Astrocyte of the cerebellum (primary cell): Measurements from ENCODE around the gene ABTB2.

Experiments
- DNase-seq: peaks from one replicate; pipeline ENCODE4 v3.0.0-alpha.2; 2011; ENCODE audit warnings: low read depth
- H3K4me3 ChIP-seq: 2 replicates; pipeline ENCODE4 v1.5.1; 2011; ENCODE audit warnings: mild to moderate bottlenecking, low read depth, low read length, moderate library complexity
- in situ Hi-C: cut with HindIII; loops from 2 replicates; pipeline ENCODE4 v1.10.0; 2017; ENCODE audit warnings: low sequenced_read_pairs
- TF ChIP-seq, protein P1 (sequence below): IDR thresholded peaks from 2 replicates; pipeline ENCODE4 v1.5.1; 2012; ENCODE audit warnings: low read length, low read depth, moderate library complexity, mild to moderate bottlenecking; ENCODE audit errors: missing control alignments

The ABTB2 gene

DNA sequence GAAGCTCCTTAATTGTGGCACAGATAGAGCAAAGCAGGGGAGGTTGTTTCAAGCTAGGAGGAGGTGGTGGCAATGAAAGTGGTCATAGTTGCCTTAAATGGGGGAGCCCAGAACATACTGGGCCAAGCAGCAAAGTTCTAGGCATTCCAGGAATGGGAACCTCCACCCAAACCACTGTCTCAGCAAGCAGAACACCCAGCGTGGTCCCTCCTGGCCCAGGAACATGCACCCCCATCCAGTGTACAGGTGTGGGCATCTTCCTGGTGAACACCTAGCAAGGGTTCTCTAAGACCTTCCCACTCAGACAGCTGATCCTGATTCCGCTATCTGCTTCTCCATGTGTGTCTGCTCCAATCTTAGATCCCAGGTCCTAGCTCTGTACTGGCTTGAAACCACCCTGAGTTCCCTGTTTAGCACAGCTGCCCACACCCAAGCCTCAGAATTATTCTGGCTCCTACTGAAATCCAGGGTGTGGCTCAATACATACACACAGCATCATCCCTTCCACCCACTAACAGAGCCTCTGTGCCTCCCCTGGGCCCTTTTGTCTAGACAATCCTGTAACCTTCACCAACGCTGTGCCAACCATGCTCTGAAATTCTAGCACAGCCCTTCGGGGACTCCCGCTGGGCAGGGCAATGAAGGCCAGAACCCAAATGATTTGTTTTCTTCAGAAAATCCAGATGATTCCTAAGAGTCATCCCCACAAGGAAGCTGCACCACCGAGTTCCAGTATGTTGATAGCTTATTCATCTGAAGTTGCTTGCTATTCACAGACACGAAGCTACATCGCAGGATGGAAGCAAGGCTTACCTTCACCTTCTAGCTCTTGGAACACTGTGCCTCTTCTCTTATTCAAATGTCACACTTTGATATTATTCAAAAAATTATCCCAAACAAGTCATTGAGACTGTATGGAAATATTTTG lies 76.6 kb downstream of the ABTB2 start:
- in situ Hi-C loops = no loop called here
- TF ChIP-seq, protein P1, sequence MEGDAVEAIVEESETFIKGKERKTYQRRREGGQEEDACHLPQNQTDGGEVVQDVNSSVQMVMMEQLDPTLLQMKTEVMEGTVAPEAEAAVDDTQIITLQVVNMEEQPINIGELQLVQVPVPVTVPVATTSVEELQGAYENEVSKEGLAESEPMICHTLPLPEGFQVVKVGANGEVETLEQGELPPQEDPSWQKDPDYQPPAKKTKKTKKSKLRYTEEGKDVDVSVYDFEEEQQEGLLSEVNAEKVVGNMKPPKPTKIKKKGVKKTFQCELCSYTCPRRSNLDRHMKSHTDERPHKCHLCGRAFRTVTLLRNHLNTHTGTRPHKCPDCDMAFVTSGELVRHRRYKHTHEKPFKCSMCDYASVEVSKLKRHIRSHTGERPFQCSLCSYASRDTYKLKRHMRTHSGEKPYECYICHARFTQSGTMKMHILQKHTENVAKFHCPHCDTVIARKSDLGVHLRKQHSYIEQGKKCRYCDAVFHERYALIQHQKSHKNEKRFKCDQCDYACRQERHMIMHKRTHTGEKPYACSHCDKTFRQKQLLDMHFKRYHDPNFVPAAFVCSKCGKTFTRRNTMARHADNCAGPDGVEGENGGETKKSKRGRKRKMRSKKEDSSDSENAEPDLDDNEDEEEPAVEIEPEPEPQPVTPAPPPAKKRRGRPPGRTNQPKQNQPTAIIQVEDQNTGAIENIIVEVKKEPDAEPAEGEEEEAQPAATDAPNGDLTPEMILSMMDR = no peak
- H3K4me3 ChIP-seq = no peak overlapping the region
- DNase-seq = no peak

DNA sequence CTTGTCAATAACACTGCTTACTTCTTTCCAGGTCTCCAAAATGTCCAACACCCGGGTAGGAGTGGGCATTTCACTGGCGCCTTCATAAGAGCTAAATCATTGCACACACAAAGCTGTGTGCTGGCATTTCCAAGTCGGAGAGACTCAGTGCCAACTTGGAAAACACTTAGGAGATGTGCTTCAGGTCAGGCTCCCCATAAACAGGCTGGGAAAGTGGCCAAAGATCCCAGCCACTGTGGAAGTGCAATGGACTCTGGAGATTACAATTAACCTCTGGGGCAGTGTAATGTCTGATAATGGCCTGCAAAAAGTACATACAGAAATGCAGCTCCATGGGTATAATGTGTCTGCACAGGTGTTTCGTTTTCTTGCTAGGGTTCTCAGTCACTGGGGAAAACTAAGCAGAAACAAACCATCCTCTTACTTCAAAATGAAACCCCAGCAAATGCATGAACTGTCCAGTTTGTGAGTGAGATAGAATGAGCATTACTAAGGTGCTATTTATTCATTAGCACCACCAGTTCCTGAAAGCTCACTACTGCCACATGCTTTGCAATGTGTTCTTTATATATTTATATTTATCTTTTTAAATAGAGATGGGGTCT lies 79.0 kb downstream of the ABTB2 start:
- TF ChIP-seq, protein P1 = no peak
- DNase-seq = no peak
- in situ Hi-C loops = no loop called here
- no peak overlapping the region for H3K4me3 ChIP-seq

DNA sequence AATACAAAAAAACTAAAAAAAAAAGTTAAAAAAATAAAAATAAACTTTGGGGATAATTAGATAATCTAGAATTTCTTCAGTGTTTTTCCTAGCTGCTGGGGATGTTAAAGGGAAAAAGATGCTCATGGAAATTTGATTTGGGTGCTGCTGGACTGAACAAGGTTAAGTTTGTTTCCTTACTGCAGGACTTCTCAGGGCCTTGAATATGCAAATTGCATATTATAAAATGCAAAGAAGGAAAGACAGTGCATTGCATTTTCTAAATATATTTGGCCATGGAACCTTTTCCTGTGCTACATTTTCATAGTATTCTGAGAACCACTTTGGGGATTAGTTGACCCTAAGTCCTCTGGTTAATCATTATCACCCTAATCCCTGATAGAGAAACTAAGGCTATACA lies 79.6 kb downstream of the ABTB2 start:
- in situ Hi-C loops = no loop called here
- TF ChIP-seq, protein P1 = no peak
- no peak overlapping the region for H3K4me3 ChIP-seq
- DNase-seq = no peak

DNA sequence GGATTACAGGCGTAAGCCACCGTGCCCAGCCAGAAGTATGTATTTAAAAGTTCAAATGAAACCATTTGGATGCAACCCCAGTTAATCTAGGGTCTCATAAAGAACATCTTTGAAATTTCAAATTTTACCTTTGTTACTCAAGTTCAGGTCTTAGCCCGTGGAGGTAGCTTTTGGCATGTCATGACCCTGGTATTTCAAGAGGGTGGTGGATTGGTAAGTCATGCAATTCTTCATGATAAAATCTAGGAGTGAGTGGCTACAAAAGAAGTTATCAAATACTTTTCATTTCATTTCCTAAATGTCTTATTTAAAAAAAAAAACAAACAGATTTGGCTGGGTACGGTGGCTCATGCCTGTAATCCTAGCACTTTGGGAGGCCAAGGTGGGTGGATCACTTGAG lies 80.6 kb downstream of the ABTB2 start:
- no peak overlapping the region for H3K4me3 ChIP-seq
- no peak for DNase-seq
- in situ Hi-C loops = no loop called here
- TF ChIP-seq, protein P1 = no peak

DNA sequence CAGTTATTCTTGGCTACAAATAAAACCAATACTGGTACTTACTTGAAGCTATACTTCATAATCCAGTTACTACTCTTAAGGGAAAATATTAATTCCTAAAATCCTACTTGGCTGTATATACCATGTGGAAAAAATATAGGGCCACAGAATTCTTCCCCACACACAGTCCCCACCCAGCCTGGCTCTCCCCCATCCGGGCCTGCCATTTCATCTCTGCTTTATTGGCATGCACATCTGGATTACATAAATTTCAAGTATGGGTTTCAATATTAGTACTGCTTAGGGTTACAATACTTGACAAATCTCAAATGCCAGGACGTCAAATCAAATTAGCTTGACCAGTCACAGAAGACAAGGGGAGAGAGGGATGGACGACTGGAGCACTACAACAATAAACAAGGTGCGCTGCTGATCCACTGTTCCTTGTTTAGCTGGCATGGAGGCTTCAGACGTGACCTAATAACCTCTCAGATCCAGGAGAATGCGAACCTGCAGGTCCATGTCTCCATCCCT lies 81.4 kb downstream of the ABTB2 start:
- in situ Hi-C loops = no loop called here
- no peak for DNase-seq
- H3K4me3 ChIP-seq = no peak overlapping the region
- TF ChIP-seq, protein P1 = no peak

DNA sequence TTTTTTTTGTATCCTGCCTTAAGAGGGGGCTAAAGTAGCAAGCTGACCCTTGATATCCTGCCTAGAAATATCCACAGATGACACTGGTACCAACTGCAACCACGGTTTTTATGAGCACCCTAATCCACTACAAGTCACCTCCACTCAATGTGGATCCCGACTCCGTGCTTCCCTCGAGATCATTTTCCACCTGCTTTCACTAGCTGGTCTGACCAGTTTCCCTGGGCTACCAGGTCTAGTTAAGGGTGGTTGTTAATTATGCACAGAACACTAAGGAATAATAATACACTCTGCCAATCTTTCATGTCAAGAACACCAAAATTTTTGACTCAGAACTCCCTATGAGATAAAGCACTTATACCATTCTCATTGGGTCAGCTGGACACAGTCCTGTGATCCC lies 82.3 kb downstream of the ABTB2 start:
- no peak overlapping the region for H3K4me3 ChIP-seq
- DNase-seq = no peak
- in situ Hi-C loops = no loop called here
- TF ChIP-seq, protein P1 = no peak
